ENCODE data around the gene HRH3.

DNA sequence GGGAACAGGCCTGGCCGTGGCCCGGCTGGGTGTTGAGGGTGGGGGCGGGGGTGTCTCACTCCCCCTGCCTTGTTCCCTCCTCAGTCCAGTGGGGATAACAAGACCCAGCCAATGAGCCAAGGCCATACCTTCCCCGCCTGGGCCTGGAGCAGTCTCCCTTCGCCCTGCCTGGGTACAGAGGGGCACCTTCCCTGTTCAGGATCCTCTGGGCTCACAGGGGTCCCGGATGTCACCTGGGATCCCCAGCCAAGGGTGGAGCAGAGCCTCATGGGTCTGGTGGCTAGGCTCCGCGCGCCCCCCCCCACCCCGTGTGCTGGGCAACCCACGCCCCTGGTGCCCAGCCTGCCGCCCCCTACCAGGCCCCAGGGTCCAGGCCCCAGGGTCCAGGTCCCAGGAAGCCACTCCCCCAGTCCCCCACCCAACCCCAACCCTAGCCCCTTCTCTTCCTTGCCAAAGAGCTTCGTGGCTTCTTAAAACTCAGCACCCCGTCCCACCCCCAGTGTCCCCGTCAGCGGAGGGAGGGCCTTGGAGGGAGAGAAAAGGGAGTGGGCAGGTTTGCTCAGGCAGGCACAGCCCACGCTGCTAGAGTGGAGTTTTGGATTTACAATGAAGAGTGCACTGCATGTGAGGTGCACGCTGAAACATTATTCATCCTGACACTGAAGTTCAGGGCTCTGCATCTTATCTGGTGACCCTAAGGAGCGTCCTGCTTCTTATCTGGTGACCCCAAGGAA lies 11.8 kb downstream of the HRH3 start:
- TF ChIP-seq, protein P1, sequence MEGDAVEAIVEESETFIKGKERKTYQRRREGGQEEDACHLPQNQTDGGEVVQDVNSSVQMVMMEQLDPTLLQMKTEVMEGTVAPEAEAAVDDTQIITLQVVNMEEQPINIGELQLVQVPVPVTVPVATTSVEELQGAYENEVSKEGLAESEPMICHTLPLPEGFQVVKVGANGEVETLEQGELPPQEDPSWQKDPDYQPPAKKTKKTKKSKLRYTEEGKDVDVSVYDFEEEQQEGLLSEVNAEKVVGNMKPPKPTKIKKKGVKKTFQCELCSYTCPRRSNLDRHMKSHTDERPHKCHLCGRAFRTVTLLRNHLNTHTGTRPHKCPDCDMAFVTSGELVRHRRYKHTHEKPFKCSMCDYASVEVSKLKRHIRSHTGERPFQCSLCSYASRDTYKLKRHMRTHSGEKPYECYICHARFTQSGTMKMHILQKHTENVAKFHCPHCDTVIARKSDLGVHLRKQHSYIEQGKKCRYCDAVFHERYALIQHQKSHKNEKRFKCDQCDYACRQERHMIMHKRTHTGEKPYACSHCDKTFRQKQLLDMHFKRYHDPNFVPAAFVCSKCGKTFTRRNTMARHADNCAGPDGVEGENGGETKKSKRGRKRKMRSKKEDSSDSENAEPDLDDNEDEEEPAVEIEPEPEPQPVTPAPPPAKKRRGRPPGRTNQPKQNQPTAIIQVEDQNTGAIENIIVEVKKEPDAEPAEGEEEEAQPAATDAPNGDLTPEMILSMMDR (IDR thresholded peaks at IDR 0.05; ENCODE audit: poor library complexity, severe bottlenecking) = no peak
- TF ChIP-seq EP300 (conservative IDR thresholded peaks at IDR 0.05; ENCODE audit: poor library complexity, severe bottlenecking) = no peak
- no peak for TF ChIP-seq EZH2 (IDR thresholded peaks at IDR 0.05; ENCODE audit: borderline replicate concordance, insufficient read depth, low read length, poor library complexity, severe bottlenecking)
- TF ChIP-seq TAF1 (IDR thresholded peaks at IDR 0.05; ENCODE audit: low read depth) = no peak
